KBM-7 (cell line): ENCODE measurements around the gene ASTN2.
"Not testable (repeated sequence)": the region's sequence is repeated elsewhere in the genome, so short reads cannot be mapped to it uniquely, and the experiment has no call there.

Experiments
- DNase-seq: peaks from one replicate; pipeline ENCODE4 v3.0.0-alpha.2; 2015
- in situ Hi-C: fragments of 300-500 bp; cut with MboI; formaldehyde crosslinking; loops from 2 replicates; pipeline ENCODE4 v1.14.3; 2020; ENCODE audit warnings: low sequenced_read_pairs, low pct_unique_long_range_greater_than_20kb, mixed read lengths

The ASTN2 gene

DNA sequence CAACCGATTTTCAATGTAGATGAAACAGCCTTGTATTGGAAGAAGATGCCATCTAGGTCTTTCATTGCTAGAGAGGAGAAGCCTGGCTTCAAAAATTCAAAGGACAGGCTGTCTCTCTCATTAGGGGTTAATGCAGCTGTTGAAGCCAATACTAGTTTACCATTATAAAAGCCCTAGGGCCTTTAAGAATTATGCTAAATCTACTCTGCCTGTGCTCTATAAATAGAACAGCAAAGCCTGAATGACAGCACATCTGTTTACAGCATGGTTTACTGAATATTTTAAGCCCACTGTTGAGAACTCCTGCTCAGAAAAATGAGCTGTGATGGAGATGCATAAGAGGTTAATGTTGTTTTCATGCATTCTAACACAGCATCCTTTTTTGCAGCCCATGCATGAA, 539.3 kb downstream of the ASTN2 start:
- no peak for DNase-seq
- in situ Hi-C loops: no loop called here

DNA sequence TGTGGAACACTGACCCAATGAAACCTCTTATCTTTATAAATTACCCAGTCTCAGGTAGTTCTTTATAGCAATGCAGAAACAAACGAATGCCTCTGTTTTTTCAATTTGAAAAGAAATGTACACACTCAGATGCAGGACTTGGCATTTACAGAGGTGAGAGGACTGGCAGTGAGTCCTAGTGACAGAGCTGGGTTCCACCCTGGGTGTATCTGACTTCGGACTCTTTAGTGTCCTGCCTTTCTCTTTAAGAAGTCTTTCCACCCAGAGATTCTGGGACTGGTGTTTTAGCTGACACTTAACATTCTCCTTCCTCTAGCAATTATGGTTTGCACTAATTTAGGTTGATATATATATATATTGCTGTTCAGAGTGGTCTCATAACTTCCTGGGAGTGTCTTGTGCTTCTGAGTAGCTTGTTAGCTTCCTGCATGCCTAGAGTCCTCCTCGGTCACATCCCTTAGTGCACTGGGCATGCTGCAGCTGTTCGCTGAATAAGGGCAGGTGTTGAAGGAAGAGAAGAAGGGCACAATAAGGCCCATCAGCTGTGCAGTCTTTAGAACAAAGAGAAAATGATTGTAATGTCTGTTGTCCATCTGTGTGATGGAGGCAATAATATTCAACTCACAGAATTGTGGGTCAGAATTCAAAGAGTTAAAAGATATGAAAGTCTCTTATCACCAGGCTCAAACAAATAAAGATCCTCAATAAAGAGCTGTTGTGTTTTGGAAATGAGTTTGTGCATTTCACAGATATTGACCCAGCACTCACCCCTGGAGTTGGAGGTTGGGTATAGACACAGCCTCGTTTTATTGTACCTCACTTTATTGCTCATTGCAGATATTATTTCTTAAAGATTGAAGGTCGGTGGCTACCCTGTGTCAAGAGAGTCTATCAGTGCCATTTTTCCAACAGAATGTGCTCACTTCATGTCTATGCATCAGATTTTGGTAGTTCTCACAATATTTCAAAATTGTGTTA, 540.6 kb downstream of the ASTN2 start:
- in situ Hi-C loops: no loop called here
- DNase-seq: no peak

GRCh38 chr9:116873491-116873890, 541.4 kb downstream of the ASTN2 start:
- in situ Hi-C loops: no loop called here
- no peak for DNase-seq

DNA sequence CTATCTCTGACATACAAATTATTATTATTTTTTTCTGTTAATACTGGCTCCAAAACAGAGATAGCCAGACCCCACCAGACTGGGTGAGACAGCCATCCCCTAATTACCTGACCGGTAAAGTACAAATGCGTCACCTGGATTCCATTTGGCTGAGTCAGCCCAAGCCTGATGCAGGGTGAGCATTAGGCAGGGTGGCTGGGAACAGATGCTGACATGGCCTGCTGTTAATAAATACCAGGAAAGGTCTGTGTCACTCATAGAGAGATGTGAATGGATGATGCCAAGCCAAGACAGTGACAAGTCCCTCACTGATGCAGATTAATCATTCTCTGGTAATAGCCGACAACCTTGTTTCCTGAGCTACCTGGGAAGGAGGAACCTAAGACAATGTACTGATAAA, 544.3 kb downstream of the ASTN2 start:
- DNase-seq: no peak
- in situ Hi-C loops: no loop called here

GRCh38 chr9:116868201-116868600, 546.7 kb downstream of the ASTN2 start:
- in situ Hi-C loops: no loop called here
- DNase-seq: no peak

- DNase-seq: no peak
- in situ Hi-C loops: no loop called here
Measured at GRCh38 chr9:116861321-116861720, 553.5 kb downstream of the ASTN2 start.

- in situ Hi-C loops: no loop called here
- peak; percentile 39 for DNase-seq
Measured at GRCh38 chr9:116860509-116861120, 554.2 kb downstream of the ASTN2 start.

GRCh38 chr9:116859763-116860162, 555.1 kb downstream of the ASTN2 start:
- in situ Hi-C loops: no loop called here
- DNase-seq: no peak

GRCh38 chr9:116857321-116857720, 557.5 kb downstream of the ASTN2 start:
- in situ Hi-C loops: no loop called here
- DNase-seq: no peak

DNA sequence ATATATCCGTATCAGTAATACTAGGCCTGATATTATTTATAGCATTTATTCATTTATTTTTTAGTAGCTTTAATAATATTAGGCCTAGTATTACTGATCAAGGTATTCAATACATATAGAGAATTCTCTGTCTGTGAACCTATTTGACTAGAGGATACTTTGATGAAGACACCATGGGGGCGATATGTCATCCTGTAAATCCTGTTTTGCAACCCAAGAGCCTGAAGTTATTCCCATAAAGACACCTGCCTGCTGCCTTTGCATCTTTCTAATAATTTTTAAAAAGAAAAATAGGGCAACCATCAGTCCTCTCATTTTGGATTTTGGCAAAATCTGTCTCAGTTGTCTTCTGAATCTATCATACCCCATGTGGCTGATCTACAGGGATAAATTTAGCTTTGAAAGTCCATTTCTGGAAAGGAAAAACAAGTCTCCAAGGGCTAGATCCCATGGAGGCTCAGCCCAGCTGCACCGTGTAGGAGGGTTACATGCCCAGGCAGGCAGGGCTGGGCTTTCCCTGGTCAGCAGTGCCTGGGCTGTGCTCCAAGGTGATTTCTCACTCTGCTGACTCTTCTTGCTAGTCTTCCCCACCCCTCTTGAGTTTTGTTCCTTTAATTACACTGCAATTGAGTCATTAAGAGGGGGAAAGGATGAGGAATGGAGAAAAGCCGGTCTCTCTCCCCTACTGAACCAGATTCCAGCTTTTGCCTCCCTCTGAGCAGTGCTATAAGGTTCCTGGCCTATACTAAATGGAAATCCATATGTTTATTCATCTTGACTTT, 558.8 kb downstream of the ASTN2 start:
- in situ Hi-C loops: no loop called here

GRCh38 chr9:116849721-116850120, 565.1 kb downstream of the ASTN2 start:
- no peak for DNase-seq
- in situ Hi-C loops: no loop called here

More for the DNA sequence above, 558.8 kb downstream of the ASTN2 start:
- no peak for DNase-seq

DNA sequence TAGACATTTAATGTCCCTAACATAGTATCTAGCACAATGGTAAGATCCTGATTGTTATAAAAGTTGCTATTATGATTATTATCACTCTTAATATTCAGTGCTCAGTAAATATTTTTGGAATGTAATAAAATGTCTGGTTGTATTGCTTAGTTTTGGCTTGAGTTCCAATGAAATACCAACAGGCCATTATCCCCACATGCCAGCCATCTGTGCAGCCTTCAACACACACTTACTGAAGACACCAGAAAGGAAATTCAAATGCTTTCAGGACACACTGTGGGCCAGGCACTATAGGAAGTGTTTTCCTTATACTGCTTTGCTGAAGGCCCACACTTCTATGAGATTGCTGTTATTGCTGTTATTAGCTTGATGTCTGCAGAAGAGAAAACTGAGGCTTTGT, 570.2 kb downstream of the ASTN2 start:
- no peak for DNase-seq
- in situ Hi-C loops: no loop called here

DNA sequence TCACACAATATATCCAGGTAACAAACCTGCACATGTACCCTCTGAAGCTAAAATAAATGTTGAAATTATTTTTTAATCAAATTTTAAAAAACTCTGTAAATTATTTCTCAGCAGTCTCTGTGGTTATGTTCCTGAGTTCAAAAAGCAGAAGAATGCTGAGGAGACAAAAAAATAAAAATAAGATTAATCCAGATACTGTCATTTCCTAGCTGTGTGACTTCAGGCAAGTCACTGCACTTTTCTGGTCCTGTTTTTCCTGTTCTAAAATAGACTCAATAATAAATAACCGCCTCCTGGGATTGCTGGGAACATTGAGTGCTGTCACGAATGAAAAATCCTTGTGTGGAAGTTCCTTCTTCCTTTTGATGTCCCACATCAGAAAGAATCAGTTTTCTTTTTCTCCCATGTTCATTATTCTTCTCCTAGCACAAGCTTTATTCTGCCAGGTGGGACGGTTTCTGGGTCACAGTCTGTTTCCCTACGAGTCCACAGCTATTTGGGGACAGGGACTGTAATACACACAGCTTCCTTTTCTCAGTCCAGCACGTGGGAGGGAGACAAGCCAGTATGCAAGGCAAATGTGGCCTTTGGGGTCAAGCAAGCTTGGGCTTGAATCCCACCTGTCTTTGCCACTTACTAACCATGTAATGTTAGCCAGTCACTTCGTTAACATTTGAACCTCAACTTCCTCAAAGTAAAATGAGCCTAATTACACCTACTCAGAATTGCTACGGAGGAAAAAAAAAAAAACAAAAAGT, 570.8 kb downstream of the ASTN2 start:
- DNase-seq: no peak

DNA sequence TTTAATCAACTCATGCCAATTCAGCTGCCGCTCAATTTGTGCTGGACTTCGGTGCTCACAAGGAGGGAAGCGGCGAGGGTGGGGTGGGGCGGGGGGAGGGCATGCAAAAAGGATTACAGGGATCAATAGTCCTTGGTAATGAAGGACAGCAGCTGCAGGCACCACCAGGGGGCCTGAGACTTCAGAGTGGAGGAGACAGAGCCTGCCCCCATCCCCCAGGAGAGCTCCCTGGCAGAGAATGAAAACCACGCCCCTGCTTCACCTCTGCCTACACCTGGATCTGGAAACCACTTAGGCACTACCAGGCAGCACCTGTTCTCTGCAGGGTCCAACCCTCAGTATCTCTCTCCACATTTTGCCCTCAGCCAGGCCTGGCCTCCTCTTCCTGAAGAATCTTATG, 572.2 kb downstream of the ASTN2 start:
- in situ Hi-C loops: no loop called here
- DNase-seq: no peak

More for the DNA sequence above, 570.8 kb downstream of the ASTN2 start:
- in situ Hi-C loops: no loop called here

DNA sequence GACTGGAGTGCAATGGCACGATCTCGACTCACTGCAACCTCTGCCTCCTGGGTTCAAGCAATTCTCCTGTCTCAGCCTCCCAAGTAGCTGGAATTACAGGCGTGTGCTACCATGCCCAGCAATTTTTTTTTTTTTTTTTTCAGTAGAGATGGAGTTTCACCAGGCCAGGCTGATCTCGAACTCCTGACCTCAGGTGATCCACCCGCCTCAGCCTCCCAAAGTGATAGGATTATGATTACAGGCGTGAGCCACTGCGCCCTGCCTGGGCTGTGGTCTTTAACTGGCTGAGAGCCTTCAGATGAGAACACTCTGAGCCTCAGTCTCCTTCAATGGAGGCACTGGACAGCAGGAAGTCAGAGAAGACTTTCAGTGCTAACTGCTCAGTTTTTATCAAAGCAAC, 576.4 kb downstream of the ASTN2 start:
- in situ Hi-C loops, DNase-seq: not testable (repeated sequence)

- DNase-seq: no peak
Measured at GRCh38 chr9:116837018-116837989, 577.6 kb downstream of the ASTN2 start.

GRCh38 chr9:116830321-116830720, 584.5 kb downstream of the ASTN2 start:
- in situ Hi-C loops, DNase-seq: not testable (repeated sequence)

More at GRCh38 chr9:116837018-116837989, 577.6 kb downstream of the ASTN2 start:
- in situ Hi-C loops: no loop called here
